HL-60 (cell line): Measurements from ENCODE around the gene SSR2.
"Not testable (repeated sequence)": the region's sequence is repeated elsewhere in the genome, so short reads cannot be mapped to it uniquely, and the experiment has no call there.

ENCODE experiments used
- DNase-seq, 2 experiments: peaks; one replicate each; pipeline ENCODE4 v3.0.0-alpha.2; 2010 to 2020; ENCODE audit warnings: low read depth in 1 of 2, low spot score in 1 of 2
- H3K27ac ChIP-seq: fragments of 250-450 bp; sonication (Bioruptor Pico); replicated peaks from 2 replicates; pipeline ENCODE4 v1.5.1; 2020; ENCODE audit warnings: mild to moderate bottlenecking, moderate library complexity
- H3K27me3 ChIP-seq: fragments of 250-450 bp; sonication (Bioruptor Pico); 2 replicates; pipeline ENCODE4 v1.5.1; 2021; ENCODE audit warnings: mild to moderate bottlenecking, moderate library complexity; ENCODE audit not compliant: insufficient read depth, poor library complexity, severe bottlenecking
- H3K4me3 ChIP-seq: replicated peaks from 2 replicates; pipeline ENCODE4 v1.5.1; 2011; ENCODE audit warnings: mild to moderate bottlenecking, control low read depth, low read length; ENCODE audit not compliant: insufficient read depth
- GABPA ChIP-seq: IDR thresholded peaks from 2 replicates; pipeline ENCODE4 v1.6.1; 2012; ENCODE audit warnings: low read depth
- POLR2AphosphoS5 ChIP-seq: IDR thresholded peaks from 2 replicates; pipeline ENCODE4 v1.6.1; 2012; ENCODE audit warnings: low read depth
- SPI1 ChIP-seq: IDR thresholded peaks from 2 replicates; pipeline ENCODE4 v1.6.1; 2012; ENCODE audit warnings: low read depth, mild to moderate bottlenecking, borderline replicate concordance
- TF ChIP-seq, protein P1 (sequence below): IDR thresholded peaks from one replicate; pipeline ENCODE4 v1.5.1; 2011; ENCODE audit warnings: low read length, control low read depth, inconsistent platforms; ENCODE audit not compliant: insufficient read depth
- TF ChIP-seq, protein P2 (sequence below): IDR thresholded peaks from 2 replicates; pipeline ENCODE4 v1.6.1; 2012; ENCODE audit warnings: low read depth; ENCODE audit not compliant: insufficient replicate concordance

SSR2 gene

DNA sequence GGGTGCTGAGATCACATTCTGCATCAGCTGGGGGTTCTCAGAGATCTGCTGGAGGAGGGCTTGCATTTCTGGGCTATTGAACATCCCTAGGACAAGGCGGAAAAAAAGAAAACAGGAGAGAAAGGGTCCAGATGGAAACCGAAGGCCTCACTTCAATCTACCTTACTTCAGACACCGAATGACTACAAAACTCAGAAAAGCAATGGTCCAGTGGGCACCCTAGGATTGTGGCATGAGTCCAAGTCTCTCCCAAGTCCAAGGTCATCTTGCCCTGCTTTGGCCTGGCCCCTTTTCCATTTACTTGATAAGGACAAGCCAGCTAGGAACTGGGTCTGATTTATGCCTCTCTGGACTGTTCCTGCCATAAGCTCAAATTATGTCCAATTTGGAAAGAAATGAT is 22.1 kb upstream of the SSR2 start:
- H3K27ac ChIP-seq: no peak overlapping the region
- no peak for DNase-seq
- TF ChIP-seq, protein P1, sequence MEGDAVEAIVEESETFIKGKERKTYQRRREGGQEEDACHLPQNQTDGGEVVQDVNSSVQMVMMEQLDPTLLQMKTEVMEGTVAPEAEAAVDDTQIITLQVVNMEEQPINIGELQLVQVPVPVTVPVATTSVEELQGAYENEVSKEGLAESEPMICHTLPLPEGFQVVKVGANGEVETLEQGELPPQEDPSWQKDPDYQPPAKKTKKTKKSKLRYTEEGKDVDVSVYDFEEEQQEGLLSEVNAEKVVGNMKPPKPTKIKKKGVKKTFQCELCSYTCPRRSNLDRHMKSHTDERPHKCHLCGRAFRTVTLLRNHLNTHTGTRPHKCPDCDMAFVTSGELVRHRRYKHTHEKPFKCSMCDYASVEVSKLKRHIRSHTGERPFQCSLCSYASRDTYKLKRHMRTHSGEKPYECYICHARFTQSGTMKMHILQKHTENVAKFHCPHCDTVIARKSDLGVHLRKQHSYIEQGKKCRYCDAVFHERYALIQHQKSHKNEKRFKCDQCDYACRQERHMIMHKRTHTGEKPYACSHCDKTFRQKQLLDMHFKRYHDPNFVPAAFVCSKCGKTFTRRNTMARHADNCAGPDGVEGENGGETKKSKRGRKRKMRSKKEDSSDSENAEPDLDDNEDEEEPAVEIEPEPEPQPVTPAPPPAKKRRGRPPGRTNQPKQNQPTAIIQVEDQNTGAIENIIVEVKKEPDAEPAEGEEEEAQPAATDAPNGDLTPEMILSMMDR: no peak
- no peak for TF ChIP-seq SPI1
- no peak for TF ChIP-seq GABPA
- TF ChIP-seq, protein P2, sequence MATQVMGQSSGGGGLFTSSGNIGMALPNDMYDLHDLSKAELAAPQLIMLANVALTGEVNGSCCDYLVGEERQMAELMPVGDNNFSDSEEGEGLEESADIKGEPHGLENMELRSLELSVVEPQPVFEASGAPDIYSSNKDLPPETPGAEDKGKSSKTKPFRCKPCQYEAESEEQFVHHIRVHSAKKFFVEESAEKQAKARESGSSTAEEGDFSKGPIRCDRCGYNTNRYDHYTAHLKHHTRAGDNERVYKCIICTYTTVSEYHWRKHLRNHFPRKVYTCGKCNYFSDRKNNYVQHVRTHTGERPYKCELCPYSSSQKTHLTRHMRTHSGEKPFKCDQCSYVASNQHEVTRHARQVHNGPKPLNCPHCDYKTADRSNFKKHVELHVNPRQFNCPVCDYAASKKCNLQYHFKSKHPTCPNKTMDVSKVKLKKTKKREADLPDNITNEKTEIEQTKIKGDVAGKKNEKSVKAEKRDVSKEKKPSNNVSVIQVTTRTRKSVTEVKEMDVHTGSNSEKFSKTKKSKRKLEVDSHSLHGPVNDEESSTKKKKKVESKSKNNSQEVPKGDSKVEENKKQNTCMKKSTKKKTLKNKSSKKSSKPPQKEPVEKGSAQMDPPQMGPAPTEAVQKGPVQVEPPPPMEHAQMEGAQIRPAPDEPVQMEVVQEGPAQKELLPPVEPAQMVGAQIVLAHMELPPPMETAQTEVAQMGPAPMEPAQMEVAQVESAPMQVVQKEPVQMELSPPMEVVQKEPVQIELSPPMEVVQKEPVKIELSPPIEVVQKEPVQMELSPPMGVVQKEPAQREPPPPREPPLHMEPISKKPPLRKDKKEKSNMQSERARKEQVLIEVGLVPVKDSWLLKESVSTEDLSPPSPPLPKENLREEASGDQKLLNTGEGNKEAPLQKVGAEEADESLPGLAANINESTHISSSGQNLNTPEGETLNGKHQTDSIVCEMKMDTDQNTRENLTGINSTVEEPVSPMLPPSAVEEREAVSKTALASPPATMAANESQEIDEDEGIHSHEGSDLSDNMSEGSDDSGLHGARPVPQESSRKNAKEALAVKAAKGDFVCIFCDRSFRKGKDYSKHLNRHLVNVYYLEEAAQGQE: no peak
- no peak for TF ChIP-seq POLR2AphosphoS5
- no peak overlapping the region for H3K4me3 ChIP-seq
- H3K27me3 ChIP-seq: no peaks in the 10 kb centered on the region

DNA sequence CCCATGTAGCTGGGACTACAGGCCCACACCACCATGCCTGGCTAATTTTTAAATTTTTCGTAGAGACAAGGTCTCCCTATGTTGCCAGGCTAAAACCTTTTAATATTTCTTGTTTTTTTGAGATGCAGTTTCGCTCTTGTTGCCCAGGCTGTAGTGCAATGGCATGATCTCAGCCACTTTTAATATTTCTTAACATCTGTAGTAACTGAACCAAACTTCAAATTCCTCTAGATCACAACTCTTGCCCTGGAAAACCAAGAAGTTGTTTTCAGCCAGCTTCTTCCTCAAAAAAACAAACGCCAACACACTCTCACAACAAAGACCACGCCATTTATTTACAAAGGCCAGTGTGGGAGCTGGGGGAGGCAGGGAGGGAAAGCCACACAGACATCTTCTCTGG is 14.2 kb upstream of the SSR2 start:
- not testable (repeated sequence) for H3K27me3 ChIP-seq, H3K27ac ChIP-seq, H3K4me3 ChIP-seq, DNase-seq

DNA sequence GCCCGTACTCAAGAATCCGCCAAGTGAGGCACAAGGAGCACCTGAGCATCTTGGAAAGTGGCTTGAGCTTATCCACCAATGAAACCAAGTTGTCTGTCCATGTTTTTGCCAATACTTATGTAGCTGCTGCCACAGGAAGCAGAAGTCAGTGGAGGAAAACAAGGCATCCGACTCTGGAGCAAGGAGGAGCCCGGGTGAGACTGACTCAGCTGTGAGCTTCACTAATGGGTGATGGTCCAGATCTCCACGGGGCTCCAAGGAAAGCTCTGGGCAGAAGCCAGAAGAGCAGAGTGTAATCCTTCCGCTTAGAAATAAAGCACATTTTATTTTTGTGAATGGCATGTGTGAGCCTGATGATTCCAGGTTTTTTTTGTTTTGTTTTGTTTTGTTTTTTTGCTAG is 12.3 kb upstream of the SSR2 start:
- no peak overlapping the region for H3K4me3 ChIP-seq
- no peaks in the 10 kb centered on the region for H3K27me3 ChIP-seq
- H3K27ac ChIP-seq: no peak overlapping the region
- no peak for DNase-seq
- TF ChIP-seq GABPA (no peak), SPI1 (no peak)
- TF ChIP-seq, protein P1: no peak
- TF ChIP-seq, protein P2: no peak

DNA sequence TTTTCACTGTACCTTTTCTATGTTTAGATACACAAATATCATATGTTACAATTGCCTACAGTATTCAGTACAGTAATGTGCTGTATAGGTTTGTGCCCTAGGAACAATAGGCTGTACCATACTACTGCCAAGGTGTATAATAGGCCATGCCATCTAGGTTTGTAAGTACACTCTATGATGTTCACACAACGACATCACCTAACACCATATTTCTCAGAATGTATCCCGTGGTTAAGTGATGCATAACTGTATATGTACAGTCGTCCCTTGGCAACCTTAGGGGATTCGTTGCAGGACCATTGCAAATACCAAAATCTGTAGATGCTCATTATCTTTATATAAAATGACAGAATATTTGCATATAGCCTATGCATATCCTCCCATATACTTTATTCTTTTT is 5.8 kb upstream of the SSR2 start:
- Histone ChIP-seq H3K4me3 (no peak overlapping the region), H3K27ac (no peak overlapping the region), H3K27me3 (no peaks in the 10 kb centered on the region)
- no peak for DNase-seq
- TF ChIP-seq SPI1 (no peak), GABPA (no peak), POLR2AphosphoS5 (no peak)
- TF ChIP-seq, protein P1: no peak
- TF ChIP-seq, protein P2: no peak
